Vagina (tissue), 2 donors: ENCODE data around the gene F8. TPM values are rescaled to one million over a fixed set of nuclear protein-coding genes. Genes with fewer than 3 reads are reported as not detected.
"Not testable (repeated sequence)": the region's sequence is repeated elsewhere in the genome, so short reads cannot be mapped to it uniquely, and the experiment has no call there.

Experiments used
- DNase-seq, 2 donors: peaks; one replicate each; pipeline ENCODE4 v3.0.0-alpha.2; 2017; ENCODE audit errors: extremely low spot score in 2 of 2
- H3K27ac ChIP-seq: fragments of 200-600 bp; sonication (generic); one replicate; pipeline ENCODE4 v1.5.1; 2019
- H3K27me3 ChIP-seq: fragments of 200-600 bp; sonication (generic); one replicate; pipeline ENCODE4 v1.5.1; 2019
- H3K36me3 ChIP-seq, 2 donors: fragments of 200-600 bp; sonication (generic); one replicate each; pipeline ENCODE4 v1.5.1; 2017 to 2019
- H3K4me1 ChIP-seq: fragments of 200-600 bp; sonication (generic); one replicate; pipeline ENCODE4 v1.5.1; 2019
- H3K4me3 ChIP-seq, 2 donors: fragments of 200-600 bp; sonication (generic); 1 replicate in 1 of 2; 2 replicates in 1 of 2; pipeline ENCODE4 v1.5.1; 2016 to 2019
- H3K9me3 ChIP-seq: fragments of 200-600 bp; sonication (generic); one replicate; pipeline ENCODE4 v1.5.1; 2019
- POLR2A ChIP-seq, 2 donors: fragments of 450-650 bp; IDR thresholded peaks; one replicate each; pipeline ENCODE4 v1.6.1; 2017; ENCODE audit warnings: antibody characterized with exemption in 2 of 2, mild to moderate bottlenecking in 2 of 2, moderate library complexity in 2 of 2
- POLR2AphosphoS5 ChIP-seq, 2 donors: sonication (generic); formaldehyde crosslinking; IDR thresholded peaks; one replicate each; pipeline ENCODE4 v1.9.0; 2017; ENCODE audit warnings: antibody characterized with exemption in 2 of 2, mild to moderate bottlenecking in 2 of 2, low read depth in 1 of 2; ENCODE audit not compliant: insufficient read depth in 1 of 2
- intact Hi-C: fragments of 100-400 bp; cut with DNase I; formaldehyde crosslinking; loops from one replicate; pipeline ENCODE4 v1.15.1; 2023
- total RNA-seq: library from RNA; depleted of rRNA; stranded (reverse); fragments of >200 nt; gene quantifications from one replicate; pipeline ENCODE4 v1.2.3, GENCODE V29; 2016
- TF ChIP-seq, protein P1 (sequence below), 3 experiments: fragments of 450-650 bp in 2 of 3; fragments of 200-600 bp in 1 of 3; sonication (generic) in 1 of 3; IDR thresholded peaks; one replicate each; pipeline ENCODE4 v1.5.1; 2017 to 2019; ENCODE audit warnings: antibody characterized with exemption in 3 of 3, mild to moderate bottlenecking in 2 of 3, moderate library complexity in 2 of 3

The F8 gene
- total RNA-seq, 1 donor from 2014 or later = 5.4 TPM

DNA sequence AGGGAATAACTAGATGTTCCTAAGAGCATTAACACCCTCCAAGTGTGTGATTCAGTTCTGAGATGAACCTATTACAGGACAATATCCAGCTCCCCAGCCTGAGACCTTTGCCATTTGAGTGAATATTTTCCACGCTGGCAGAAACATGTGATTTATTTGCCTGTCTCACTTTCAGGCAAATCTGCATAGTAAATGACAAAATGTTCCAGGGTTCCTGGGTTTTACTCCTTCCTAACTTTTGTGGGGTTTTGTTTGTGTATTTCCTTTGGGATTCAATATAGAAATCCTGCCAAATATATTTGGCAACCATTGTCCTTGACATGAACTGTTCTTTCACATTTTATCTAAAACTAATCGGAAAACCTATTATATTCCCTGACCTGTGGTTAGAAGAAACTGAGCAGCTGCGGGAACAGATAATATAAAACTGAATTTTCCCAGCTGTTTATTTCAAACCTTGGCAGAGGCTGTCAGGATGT, 12.5 kb downstream of the F8 start:
- TF ChIP-seq, protein P1, sequence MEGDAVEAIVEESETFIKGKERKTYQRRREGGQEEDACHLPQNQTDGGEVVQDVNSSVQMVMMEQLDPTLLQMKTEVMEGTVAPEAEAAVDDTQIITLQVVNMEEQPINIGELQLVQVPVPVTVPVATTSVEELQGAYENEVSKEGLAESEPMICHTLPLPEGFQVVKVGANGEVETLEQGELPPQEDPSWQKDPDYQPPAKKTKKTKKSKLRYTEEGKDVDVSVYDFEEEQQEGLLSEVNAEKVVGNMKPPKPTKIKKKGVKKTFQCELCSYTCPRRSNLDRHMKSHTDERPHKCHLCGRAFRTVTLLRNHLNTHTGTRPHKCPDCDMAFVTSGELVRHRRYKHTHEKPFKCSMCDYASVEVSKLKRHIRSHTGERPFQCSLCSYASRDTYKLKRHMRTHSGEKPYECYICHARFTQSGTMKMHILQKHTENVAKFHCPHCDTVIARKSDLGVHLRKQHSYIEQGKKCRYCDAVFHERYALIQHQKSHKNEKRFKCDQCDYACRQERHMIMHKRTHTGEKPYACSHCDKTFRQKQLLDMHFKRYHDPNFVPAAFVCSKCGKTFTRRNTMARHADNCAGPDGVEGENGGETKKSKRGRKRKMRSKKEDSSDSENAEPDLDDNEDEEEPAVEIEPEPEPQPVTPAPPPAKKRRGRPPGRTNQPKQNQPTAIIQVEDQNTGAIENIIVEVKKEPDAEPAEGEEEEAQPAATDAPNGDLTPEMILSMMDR (IDR thresholded peaks at IDR 0.05) = no peak
- TF ChIP-seq POLR2AphosphoS5 (IDR thresholded peaks at IDR 0.05; ENCODE audit: insufficient read depth in 1 of 2, low read depth in 1 of 2) = peak in 1 of 2 donors; percentile 16
- Histone ChIP-seq H3K36me3 (no peaks in the 10 kb centered on the region), H3K27me3 (no peaks in the 10 kb centered on the region), H3K4me3 (no peak overlapping the region), H3K27ac (no peak overlapping the region), H3K4me1 (peaks cover 7% of the 10 kb centered on the region), H3K9me3 (no peaks in the 10 kb centered on the region)
- DNase-seq = no peak
- intact Hi-C loops = no loop called here

DNA sequence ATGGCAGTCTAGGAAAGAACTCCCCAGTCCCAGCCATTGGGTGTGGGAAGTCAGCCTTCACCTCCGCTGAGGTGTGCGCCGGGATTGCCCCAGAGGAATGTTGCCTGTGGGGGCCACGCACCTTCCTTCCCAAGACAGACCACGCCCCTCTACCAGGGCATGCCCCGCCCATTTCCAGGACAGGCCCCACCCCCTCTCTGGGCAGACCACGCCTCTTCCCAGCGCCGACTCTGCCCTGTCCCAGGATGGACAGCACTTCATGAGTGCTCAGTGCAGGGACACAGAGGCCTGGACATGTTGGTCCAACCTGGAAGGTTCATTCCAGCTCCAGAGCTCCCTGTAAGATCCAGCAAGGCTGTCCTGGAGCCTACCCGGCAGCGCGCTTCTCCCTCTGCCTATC, 13.9 kb downstream of the F8 start:
- not testable (repeated sequence) for H3K36me3 ChIP-seq, H3K27ac ChIP-seq

DNA sequence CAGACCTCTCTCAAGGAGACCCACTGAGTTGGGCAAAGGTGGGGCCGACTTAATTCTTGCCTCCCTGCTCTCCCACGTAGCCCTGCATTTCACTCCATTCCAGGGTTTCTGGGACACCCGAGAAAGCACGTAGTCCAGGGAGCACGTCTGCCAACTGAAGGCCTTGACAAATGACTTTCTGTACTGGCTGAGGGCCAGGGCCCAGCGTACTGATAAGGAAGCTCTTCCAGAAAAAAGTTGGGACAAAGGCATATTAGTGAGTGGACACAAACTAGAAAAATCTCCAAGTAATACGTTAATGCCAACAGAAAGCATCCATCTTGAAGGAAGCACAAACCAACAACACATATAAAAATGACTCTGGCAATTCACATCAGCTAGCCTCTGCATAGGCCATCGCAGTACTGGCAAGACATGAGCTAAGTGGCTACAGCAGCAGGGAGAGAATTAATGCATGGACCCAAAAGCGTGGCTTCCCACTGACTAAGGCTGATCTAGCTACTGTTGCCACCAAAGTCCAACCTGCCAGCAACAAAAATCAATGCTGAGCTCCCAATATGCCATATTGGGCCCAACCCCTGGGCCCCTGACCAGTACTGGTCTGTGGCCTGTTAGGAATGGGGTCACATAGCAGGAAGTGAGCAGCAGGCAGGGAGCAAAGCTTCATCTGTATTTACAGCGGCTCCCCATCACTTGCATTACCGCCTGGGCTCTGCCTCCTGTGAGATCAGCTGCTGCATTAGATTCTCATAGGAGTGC, 15.4 kb downstream of the F8 start:
- H3K4me1 ChIP-seq, H3K4me3 ChIP-seq, H3K36me3 ChIP-seq, H3K27me3 ChIP-seq, H3K9me3 ChIP-seq, intact Hi-C loops, H3K27ac ChIP-seq, DNase-seq: not testable (repeated sequence)

More for the DNA sequence above, 13.9 kb downstream of the F8 start:
- H3K4me1 ChIP-seq, H3K9me3 ChIP-seq, H3K27me3 ChIP-seq, DNase-seq, H3K4me3 ChIP-seq, intact Hi-C loops: not testable (repeated sequence)

DNA sequence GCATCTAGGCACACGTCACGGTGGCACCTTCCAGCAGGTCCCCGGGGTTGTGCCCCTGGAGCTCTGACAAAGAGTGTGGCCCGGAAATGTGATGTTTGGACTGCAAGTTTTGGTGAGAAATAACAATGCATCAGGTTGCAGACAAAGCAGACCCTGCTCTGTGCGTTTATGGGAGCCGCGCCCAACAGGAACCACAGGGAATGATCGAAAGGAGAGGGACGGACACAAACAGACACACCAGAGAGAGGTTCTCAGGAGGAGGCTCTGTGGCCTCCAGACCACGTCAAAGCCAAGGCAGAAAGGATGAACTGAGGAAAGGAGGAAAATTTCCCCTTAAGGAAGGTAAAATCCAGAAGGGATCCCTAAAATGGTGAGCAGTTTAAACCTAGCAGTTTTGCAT, 16.1 kb downstream of the F8 start:
- intact Hi-C loops, H3K9me3 ChIP-seq, H3K36me3 ChIP-seq, H3K27me3 ChIP-seq, H3K27ac ChIP-seq, DNase-seq, H3K4me3 ChIP-seq, H3K4me1 ChIP-seq: not testable (repeated sequence)

DNA sequence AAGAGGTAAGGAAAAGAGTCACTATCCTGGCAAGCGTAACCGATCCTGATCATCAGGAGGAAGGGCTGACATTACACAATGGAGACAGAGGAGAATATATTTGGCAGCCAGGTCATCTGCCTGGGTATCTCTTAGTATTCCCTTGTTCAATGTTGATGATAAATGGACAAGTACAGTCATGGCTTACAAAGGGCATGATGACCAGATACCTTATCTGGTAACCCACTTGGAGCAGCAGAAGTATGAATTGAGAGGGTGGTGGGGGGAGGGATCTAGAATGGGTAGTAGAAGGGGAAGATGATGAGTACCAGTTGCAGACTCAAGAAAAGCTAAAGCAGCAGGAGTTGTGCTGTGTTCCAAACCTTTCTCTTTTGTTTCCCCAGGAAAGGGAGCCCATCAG, 17.3 kb downstream of the F8 start:
- Histone ChIP-seq H3K4me3 (no peak overlapping the region), H3K9me3 (no peaks in the 10 kb centered on the region), H3K27ac (no peak overlapping the region), H3K36me3 (no peaks in the 10 kb centered on the region), H3K4me1 (peaks cover 7% of the 10 kb centered on the region), H3K27me3 (no peaks in the 10 kb centered on the region)
- intact Hi-C loops = no loop called here
- no peak for DNase-seq
- TF ChIP-seq, protein P1 (IDR thresholded peaks at IDR 0.05) = no peak
- TF ChIP-seq POLR2A (IDR thresholded peaks at IDR 0.05) (no peak), POLR2AphosphoS5 (IDR thresholded peaks at IDR 0.05; ENCODE audit: insufficient read depth in 1 of 2, low read depth in 1 of 2) (no peak)

DNA sequence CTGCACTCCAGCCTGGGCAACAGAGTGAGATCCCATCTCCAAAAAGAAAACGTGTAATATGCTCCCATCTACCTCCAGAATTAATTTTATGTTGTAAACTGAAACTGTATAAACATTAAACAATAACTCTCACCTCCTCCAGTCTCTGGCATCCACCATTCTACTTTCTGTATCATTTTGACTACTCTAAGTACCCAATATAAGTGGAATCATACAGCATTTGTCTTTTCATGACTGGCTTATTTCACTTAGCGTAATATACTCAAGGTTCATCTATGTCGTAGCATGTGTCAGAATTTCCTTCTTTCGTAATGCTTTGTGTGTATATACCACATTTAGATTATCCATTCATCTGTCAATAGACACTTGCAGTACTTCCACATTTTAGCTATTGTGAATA, 20.6 kb downstream of the F8 start:
- H3K36me3 ChIP-seq = no peaks in the 10 kb centered on the region
- intact Hi-C loops = no loop called here
- H3K27me3 ChIP-seq = no peaks in the 10 kb centered on the region
- TF ChIP-seq, protein P1 (IDR thresholded peaks at IDR 0.05) = no peak
- TF ChIP-seq POLR2A (IDR thresholded peaks at IDR 0.05) (no peak), POLR2AphosphoS5 (IDR thresholded peaks at IDR 0.05; ENCODE audit: insufficient read depth in 1 of 2, low read depth in 1 of 2) (no peak)
- H3K9me3 ChIP-seq = no peaks in the 10 kb centered on the region
- no peaks in the 10 kb centered on the region for H3K4me1 ChIP-seq
- H3K4me3 ChIP-seq = no peak overlapping the region
- no peak overlapping the region for H3K27ac ChIP-seq
- DNase-seq = no peak
